Left ventricle myocardium inferior (tissue), 1 donor: ENCODE results near the gene SCN2A. TPM values are rescaled to one million over a fixed set of nuclear protein-coding genes. Genes with fewer than 3 reads are reported as not detected.
"Not testable (repeated sequence)": the region's sequence is repeated elsewhere in the genome, so short reads cannot be mapped to it uniquely, and the experiment has no call there.

ENCODE experiments used
- DNase-seq: peaks from one replicate; pipeline ENCODE4 v3.0.0-alpha.2; 2020
- H3K27ac ChIP-seq: fragments of 200-600 bp; replicated peaks from 2 replicates; pipeline ENCODE4 v1.8.0; 2021
- H3K27me3 ChIP-seq: fragments of 200-600 bp; 2 replicates; pipeline ENCODE4 v1.8.0; 2021; ENCODE audit warnings: low read depth
- H3K36me3 ChIP-seq: fragments of 200-600 bp; 2 replicates; pipeline ENCODE4 v1.8.0; 2021
- H3K4me1 ChIP-seq: fragments of 200-600 bp; 2 replicates; pipeline ENCODE4 v1.8.0; 2021
- H3K4me3 ChIP-seq: fragments of 200-600 bp; 2 replicates; pipeline ENCODE4 v1.8.0; 2021; ENCODE audit warnings: mild to moderate bottlenecking, moderate library complexity
- H3K9me3 ChIP-seq: fragments of 200-600 bp; replicated peaks from 2 replicates; pipeline ENCODE4 v1.8.0; 2021
- CTCF ChIP-seq: fragments of 200-600 bp; IDR thresholded peaks from 2 replicates; pipeline ENCODE4 v1.8.0; 2021; ENCODE audit warnings: antibody characterized with exemption, mild to moderate bottlenecking, borderline replicate concordance
- intact Hi-C: fragments of 100-400 bp; cut with micrococcal nuclease; formaldehyde crosslinking; loops from one replicate; pipeline ENCODE4 v1.11.0; 2022
- total RNA-seq: library from RNA; stranded (reverse); fragmentation: NEBNext Ultra II Directional; extraction: Animal tissue kit (Norgen Biotek cat#: 25700); gene quantifications from one replicate; pipeline ENCODE4 v1.2.1, GENCODE V29; 2021
- donor health status: DM: no; HTN: yes; CAD: no; lungs with severe emphysema.

The SCN2A gene
- total RNA-seq, 1 donor from 2014 or later = 0.08 TPM

- no peak for TF ChIP-seq CTCF
- intact Hi-C loops = no loop called here
- Histone ChIP-seq H3K4me1 (peaks cover 5% of the 10 kb centered on the region), H3K27ac (no peak overlapping the region), H3K9me3 (no peaks in the 10 kb centered on the region), H3K4me3 (no peak overlapping the region), H3K27me3 (no peaks in the 10 kb centered on the region), H3K36me3 (no peaks in the 10 kb centered on the region)
- DNase-seq = no peak
These were observed 134.2 kb downstream of the SCN2A start for GRCh38 chr2:165373278-165374010.

GRCh38 chr2:165376571-165376975 lies 137.4 kb downstream of the SCN2A start:
- Histone ChIP-seq H3K4me1 (peaks cover 5% of the 10 kb centered on the region), H3K9me3 (no peaks in the 10 kb centered on the region), H3K27ac (no peak overlapping the region), H3K36me3 (no peaks in the 10 kb centered on the region), H3K27me3 (no peaks in the 10 kb centered on the region), H3K4me3 (no peak overlapping the region)
- no peak for TF ChIP-seq CTCF
- DNase-seq = no peak
- intact Hi-C loops = no loop called here

- Histone ChIP-seq H3K4me1 (no peaks in the 10 kb centered on the region), H3K4me3 (no peak overlapping the region), H3K27me3 (no peaks in the 10 kb centered on the region), H3K27ac (no peak overlapping the region), H3K36me3 (no peaks in the 10 kb centered on the region), H3K9me3 (no peaks in the 10 kb centered on the region)
- TF ChIP-seq CTCF = no peak
- intact Hi-C loops = no loop called here
- no peak for DNase-seq
These were observed 143.1 kb downstream of the SCN2A start for GRCh38 chr2:165382362-165382761.

GRCh38 chr2:165390875-165391274 lies 151.7 kb downstream of the SCN2A start:
- Histone ChIP-seq H3K27ac (no peak overlapping the region), H3K4me3 (no peak overlapping the region), H3K36me3 (no peaks in the 10 kb centered on the region), H3K27me3 (peaks cover 6% of the 10 kb centered on the region), H3K4me1 (no peaks in the 10 kb centered on the region), H3K9me3 (no peaks in the 10 kb centered on the region)
- intact Hi-C loops = no loop called here
- DNase-seq = no peak
- no peak for TF ChIP-seq CTCF

GRCh38 chr2:165391791-165392190 lies 152.6 kb downstream of the SCN2A start:
- no peak for DNase-seq
- H3K9me3 ChIP-seq = no peaks in the 10 kb centered on the region
- no peak for TF ChIP-seq CTCF
- intact Hi-C loops = no loop called here
- H3K36me3 ChIP-seq = no peaks in the 10 kb centered on the region
- no peak overlapping the region for H3K4me3 ChIP-seq
- H3K27me3 ChIP-seq = peaks cover 6% of the 10 kb centered on the region
- H3K4me1 ChIP-seq = no peaks in the 10 kb centered on the region
- no peak overlapping the region for H3K27ac ChIP-seq

GRCh38 chr2:165398603-165399002 lies 159.4 kb downstream of the SCN2A start:
- H3K4me1 ChIP-seq, H3K36me3 ChIP-seq, intact Hi-C loops, DNase-seq, H3K9me3 ChIP-seq, H3K27ac ChIP-seq, H3K4me3 ChIP-seq: not testable (repeated sequence)
- peaks cover 18% of the 10 kb centered on the region for H3K27me3 ChIP-seq
